K562 (cell line): ENCODE measurements around the gene HAPLN3. TPM values are rescaled to one million over a fixed set of nuclear protein-coding genes. Genes with fewer than 3 reads are reported as not detected.

ENCODE experiments used
- ATAC-seq: fragments of 200-7000 bp; cut with Tn5 transposase; 3 replicates; pipeline ENCODE4 v1.9.1; 2020; ENCODE audit warnings: moderate library complexity
- BruUV-seq: library from RNA; stranded (reverse); fragments of 400-500 nt; replicated peaks from 2 replicates; lab custom pipeline; 2021; lab: Mats Ljungman, UMichigan
- CTCF ChIA-PET: fragments of 300-600 bp; formaldehyde crosslinking; extraction: SDS; loops from one replicate; lab custom pipeline; 2021; ENCODE audit warnings: low intra/inter-chr PET ratio; lab: Yijun Ruan, JAX
- POLR2A ChIA-PET: fragments of 300-600, 350-650 bp; sonication (Branson Sonifier 250); formaldehyde crosslinking; extraction: SDS; loops from one replicate; lab custom pipeline; 2021; ENCODE audit warnings: antibody characterized with exemption, inconsistent platforms; lab: Yijun Ruan, JAX
- DNase-seq, 4 experiments: peaks; one replicate each; pipeline versions ENCODE4 v3.0.0 to v3.0.0-alpha.2; 2011 to 2018; ENCODE audit warnings: low spot score in 3 of 4, mixed read lengths in 3 of 4; ENCODE audit errors: extremely low read depth in 1 of 4
- FAIRE-seq: peaks from 2 replicates; lab custom pipeline; 2011; peaks lifted over from hg19 to GRCh38; lab: Jason Lieb, UNC
- H2AFZ ChIP-seq: 2 replicates; pipeline ENCODE4 v1.6.0; 2011; ENCODE audit warnings: low read depth, low read length, control low read depth, inconsistent platforms
- H3K27ac ChIP-seq: fragments of 200-600 bp; 3 replicates; pipeline ENCODE4 v1.8.0; 2011; ENCODE audit warnings: low read depth, mild to moderate bottlenecking, control low read depth, inconsistent platforms, low read length, moderate library complexity, mixed read lengths; ENCODE audit errors: extremely low read depth
- H3K27me3 ChIP-seq, 2 experiments: fragments of 300-600 bp in 1 of 2; 2 replicates in 1 of 2; 3 replicates in 1 of 2; pipeline versions ENCODE4 v1.6.0 to v1.8.0; 2011; ENCODE audit warnings: inconsistent platforms in 2 of 2, low read length in 2 of 2, mild to moderate bottlenecking in 1 of 2, mixed read lengths in 1 of 2, moderate library complexity in 1 of 2; ENCODE audit not compliant: control insufficient read depth in 2 of 2, insufficient read depth in 2 of 2
- H3K36me3 ChIP-seq: fragments of 300-600 bp; 3 replicates; pipeline ENCODE4 v1.8.0; 2011; ENCODE audit warnings: mild to moderate bottlenecking, low read length, inconsistent platforms; ENCODE audit not compliant: control insufficient read depth, insufficient read depth
- H3K4me1 ChIP-seq, 2 experiments: fragments of 200-600 bp in 1 of 2; replicated peaks in 1 of 2; 2 replicates in 1 of 2; 3 replicates in 1 of 2; pipeline versions ENCODE4 v1.5.1 to v1.8.0; 2011; ENCODE audit warnings: inconsistent platforms in 2 of 2, low read length in 2 of 2, mild to moderate bottlenecking in 1 of 2, mixed read lengths in 1 of 2, moderate library complexity in 1 of 2; ENCODE audit not compliant: control insufficient read depth in 2 of 2, insufficient read depth in 2 of 2
- H3K4me2 ChIP-seq: 2 replicates; pipeline ENCODE4 v1.6.1; 2011; ENCODE audit warnings: low read length, control low read depth, inconsistent platforms, mixed read lengths; ENCODE audit not compliant: insufficient read depth
- H3K4me3 ChIP-seq: fragments of 200-600 bp; sonication (generic), shearing (Covaris generic); 2 replicates; pipeline ENCODE4 v1.5.1; 2016; ENCODE audit warnings: control low read depth, inconsistent platforms
- H3K79me2 ChIP-seq: fragments of 200-600 bp; 3 replicates; pipeline ENCODE4 v1.8.0; 2011; ENCODE audit warnings: low read length, inconsistent platforms; ENCODE audit not compliant: control insufficient read depth, insufficient read depth
- H3K9ac ChIP-seq, 2 experiments: 2 replicates each; pipeline versions ENCODE4 v1.6.0 to v1.6.1; 2011; ENCODE audit warnings: low read depth in 2 of 2, low read length in 2 of 2, control low read depth in 1 of 2, inconsistent platforms in 1 of 2, mild to moderate bottlenecking in 1 of 2, mixed read lengths in 1 of 2; ENCODE audit not compliant: insufficient read depth in 1 of 2
- H3K9me1 ChIP-seq: one replicate; pipeline ENCODE4 v1.6.0; 2011; ENCODE audit warnings: inconsistent platforms, mild to moderate bottlenecking, low read length, moderate library complexity; ENCODE audit not compliant: control insufficient read depth, insufficient read depth
- H3K9me3 ChIP-seq: replicated peaks from 2 replicates; pipeline ENCODE4 v1.5.1; 2011; ENCODE audit warnings: low read depth, low read length, inconsistent platforms; ENCODE audit not compliant: control insufficient read depth, insufficient read depth
- H4K20me1 ChIP-seq: replicated peaks from 2 replicates; pipeline ENCODE4 v1.6.1; 2011; ENCODE audit warnings: low read length, inconsistent platforms, mixed read lengths; ENCODE audit not compliant: control insufficient read depth, insufficient read depth
- CEBPG ChIP-seq, 3 experiments: fragments of 200-800 bp in 1 of 3; sonication (Bioruptor generic) in 1 of 3; sonication (generic) in 1 of 3; formaldehyde crosslinking in 1 of 3; IDR thresholded peaks in 2 of 3; conservative IDR thresholded peaks in 1 of 3; 2 replicates each; pipeline versions ENCODE4 v1.6.1 to v1.8.0; 2016 to 2022; ENCODE audit warnings: missing compliant biosample characterization in 2 of 3, missing genetic modification characterization in 2 of 3, mild to moderate bottlenecking in 1 of 3, missing genetic modification reagents in 1 of 3
- KLF13 ChIP-seq: fragments of 450-650 bp; IDR thresholded peaks from 2 replicates; pipeline ENCODE4 v1.6.1; 2016; ENCODE audit warnings: missing genetic modification characterization, low read depth, mild to moderate bottlenecking, missing compliant biosample characterization, moderate library complexity, borderline replicate concordance
- NR3C1 ChIP-seq: sonication (generic); formaldehyde crosslinking; IDR thresholded peaks from 2 replicates; pipeline ENCODE4 v1.8.1; 2022; ENCODE audit warnings: missing genetic modification reagents
- SRF ChIP-seq, 2 experiments: fragments of 250-450, 450-650 bp in 1 of 2; sonication (Bioruptor Pico) in 1 of 2; sonication (generic) in 1 of 2; formaldehyde crosslinking; IDR thresholded peaks; 2 replicates each; pipeline versions ENCODE4 v1.5.0 to v1.5.1; 2020 to 2022; ENCODE audit warnings: mild to moderate bottlenecking in 1 of 2, missing genetic modification reagents in 1 of 2
- WGBS: fragments of 100-300 bp; shearing (Covaris generic); methylation state at CpG from one replicate; pipeline ENCODE4 v1.1.6; 2016; ENCODE audit warnings: low coverage, mixed read lengths; ENCODE audit not compliant: insufficient coverage; ENCODE audit errors: missing lambda C conversion rate; 5-methylcytosine and 5-hydroxymethylcytosine counted together
- in situ Hi-C: fragments of 300-500 bp; cut with MboI; formaldehyde crosslinking; loops from 4 replicates; pipeline ENCODE4 v1.15.0; 2018; ENCODE audit warnings: inconsistent platforms, mixed read lengths
- intact Hi-C: fragments of 100-400 bp; cut with micrococcal nuclease; formaldehyde crosslinking; loops from 2 replicates; pipeline ENCODE4 v1.14.2; 2022
- polyA plus RNA-seq, 8 experiments: library from polyadenylated mRNA; depleted of rRNA in 4 of 8; stranded (reverse) in 5 of 8; unstranded in 3 of 8; fragments of >200 nt; fragmentation: Nextera tagmentation in 2 of 8; fragmentation: Illumina TruSeq in 1 of 8; extraction: Ambion mirVana in 2 of 8; extraction: Trizol in 1 of 8; gene quantifications; 2 replicates each; pipeline versions ENCODE4 v1.2.1 to v1.2.3, GENCODE V29; 2011 to 2014; ENCODE audit warnings: inconsistent platforms in 1 of 8, missing spikeins in 1 of 8
- total RNA-seq, 7 experiments: library from RNA; depleted of rRNA in 6 of 7; stranded (reverse); fragments of >200 nt in 6 of 7; fragmentation: Illumina TruSeq in 2 of 7; extraction: Trizol in 2 of 7; gene quantifications; 2 replicates each; pipeline versions ENCODE4 v1.2.1 to v1.2.3, GENCODE V29; 2011 to 2021; ENCODE audit warnings: low replicate concordance in 1 of 7
- TF ChIP-seq, protein P1 (sequence below): IDR thresholded peaks from 2 replicates; pipeline ENCODE4 v1.6.1; 2011; ENCODE audit warnings: borderline replicate concordance, low read depth, mild to moderate bottlenecking, moderate library complexity, low read length; ENCODE audit not compliant: insufficient read depth, poor library complexity, severe bottlenecking
- TF ChIP-seq, protein P2 (sequence below): fragments of 250-450 bp; sonication (Bioruptor Pico); IDR thresholded peaks from 2 replicates; pipeline ENCODE4 v1.5.0; 2021; ENCODE audit warnings: mild to moderate bottlenecking, moderate library complexity

The HAPLN3 gene
- total and polyA plus RNA-seq, 9 of the 15 experiments (the other 6 are each of a cell fraction or from before 2014, with no cell fraction given): 0.04 to 2.4 (median 0.65) TPM

DNA sequence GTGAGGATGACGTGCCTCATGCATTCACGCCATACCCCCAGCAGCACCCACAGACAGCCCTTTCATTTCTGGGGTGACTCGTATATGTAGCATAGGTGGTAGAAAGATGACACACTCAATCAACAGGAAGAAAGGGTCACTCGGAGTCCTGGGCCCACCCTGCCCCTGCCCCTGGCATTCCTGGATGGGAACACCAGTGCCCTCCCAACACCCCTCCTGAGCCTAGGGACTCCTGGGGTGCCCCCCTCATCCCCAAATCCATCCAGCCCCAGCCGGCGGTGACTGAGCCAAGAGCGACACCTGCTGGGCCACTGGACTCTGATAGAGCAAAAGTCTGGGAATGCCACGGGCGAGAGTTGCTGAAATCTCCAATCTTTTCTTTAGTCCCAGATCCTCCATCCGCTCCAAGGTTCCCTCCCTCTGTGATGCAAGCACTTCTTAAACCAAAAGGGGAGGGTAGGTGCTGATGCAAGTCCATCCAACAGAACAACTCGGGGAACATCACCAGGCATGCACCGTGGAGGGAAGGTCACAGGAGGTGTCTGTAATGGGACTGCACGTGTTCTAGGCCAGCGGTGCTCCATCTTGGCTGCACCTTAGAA is 61.0 kb downstream of the HAPLN3 start (continued):
- TF ChIP-seq, protein P1, sequence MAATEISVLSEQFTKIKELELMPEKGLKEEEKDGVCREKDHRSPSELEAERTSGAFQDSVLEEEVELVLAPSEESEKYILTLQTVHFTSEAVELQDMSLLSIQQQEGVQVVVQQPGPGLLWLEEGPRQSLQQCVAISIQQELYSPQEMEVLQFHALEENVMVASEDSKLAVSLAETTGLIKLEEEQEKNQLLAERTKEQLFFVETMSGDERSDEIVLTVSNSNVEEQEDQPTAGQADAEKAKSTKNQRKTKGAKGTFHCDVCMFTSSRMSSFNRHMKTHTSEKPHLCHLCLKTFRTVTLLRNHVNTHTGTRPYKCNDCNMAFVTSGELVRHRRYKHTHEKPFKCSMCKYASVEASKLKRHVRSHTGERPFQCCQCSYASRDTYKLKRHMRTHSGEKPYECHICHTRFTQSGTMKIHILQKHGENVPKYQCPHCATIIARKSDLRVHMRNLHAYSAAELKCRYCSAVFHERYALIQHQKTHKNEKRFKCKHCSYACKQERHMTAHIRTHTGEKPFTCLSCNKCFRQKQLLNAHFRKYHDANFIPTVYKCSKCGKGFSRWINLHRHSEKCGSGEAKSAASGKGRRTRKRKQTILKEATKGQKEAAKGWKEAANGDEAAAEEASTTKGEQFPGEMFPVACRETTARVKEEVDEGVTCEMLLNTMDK: peak; percentile 4
- TF ChIP-seq, protein P2, sequence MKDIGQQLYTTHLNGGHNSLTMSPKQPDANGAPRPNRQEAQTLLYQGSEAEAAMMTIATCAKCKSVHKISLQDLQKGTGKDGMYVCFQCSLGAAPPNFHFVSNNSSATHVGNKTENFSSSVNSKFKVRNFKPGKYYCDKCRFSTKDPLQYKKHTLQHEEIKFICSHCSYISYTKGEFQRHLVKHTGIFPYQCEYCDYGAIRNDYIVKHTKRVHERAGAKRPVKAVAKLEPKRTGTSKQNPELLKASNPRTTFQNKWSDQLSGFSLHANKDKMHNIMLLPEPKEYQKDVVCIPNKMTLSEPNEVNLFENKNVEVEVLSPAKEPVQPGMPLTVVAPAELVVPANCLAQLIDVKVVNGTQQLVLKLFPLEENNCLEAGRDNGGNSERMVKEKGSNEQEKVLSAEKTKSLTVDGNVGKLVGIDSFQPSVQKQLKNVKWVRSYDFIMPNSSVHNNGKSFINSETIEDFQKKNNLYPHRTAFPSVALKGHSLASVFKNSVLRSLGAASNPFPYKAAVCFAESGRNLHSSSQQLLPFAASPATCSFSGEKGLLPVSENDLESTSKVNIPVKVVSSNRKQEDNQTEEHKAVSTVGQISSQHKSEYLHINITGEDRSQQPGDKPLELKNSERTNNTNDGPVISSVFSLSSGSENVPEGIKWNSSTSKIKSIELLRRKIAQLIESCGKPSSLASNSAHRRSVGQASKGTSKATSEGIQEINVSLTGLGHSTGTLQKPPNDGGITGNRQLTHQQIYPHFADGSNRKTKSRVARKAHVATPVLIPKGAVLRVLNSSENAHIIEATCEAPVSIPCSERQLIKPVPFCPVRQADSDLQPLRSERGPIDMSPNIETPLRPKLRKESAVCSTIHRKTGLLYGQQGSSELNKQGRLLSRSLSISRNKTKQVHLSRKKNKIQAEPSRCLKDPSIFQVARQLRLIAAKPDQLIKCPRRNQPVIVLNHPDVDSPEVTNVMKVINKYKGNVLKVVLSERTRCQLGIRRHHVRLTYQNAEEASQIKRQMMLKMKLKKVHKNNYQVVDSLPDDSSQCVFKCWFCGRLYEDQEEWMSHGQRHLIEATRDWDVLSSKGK (CRISPR knock-in tag): no peak

DNA sequence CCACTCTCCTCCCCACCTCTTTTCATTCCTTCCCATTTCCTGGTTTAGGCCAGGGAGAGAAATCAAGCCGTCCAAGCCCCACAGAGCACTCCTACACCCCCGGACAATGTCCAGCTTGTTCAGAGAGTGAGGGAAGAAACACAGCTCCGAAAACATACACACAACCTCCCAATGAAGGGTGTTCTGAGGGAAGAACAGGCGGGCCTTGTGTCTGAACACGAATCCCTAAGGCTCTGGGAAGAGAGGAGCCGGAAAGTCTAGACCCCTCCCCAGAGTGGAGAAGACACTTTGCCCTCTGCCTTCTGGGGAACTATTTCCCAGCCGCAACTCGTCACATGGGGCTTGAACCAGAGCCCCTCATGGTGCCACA is 61.6 kb downstream of the HAPLN3 start:
- peaks cover 3 to 29% of the 10 kb centered on the region in 2 experiments; a peak in 4 of 5 replicates for H3K27me3 ChIP-seq
- TF ChIP-seq KLF13 (tag): no peak
- no peak for TF ChIP-seq CEBPG (CRISPR knock-in tag; IDR thresholded peaks at IDR 0.05)
- TF ChIP-seq CEBPG (tag; conservative IDR thresholded peaks at IDR 0.05 in 1 of 2, IDR thresholded peaks at IDR 0.05 in 1 of 2): no peak
- no peak for TF ChIP-seq SRF (CRISPR knock-in tag; IDR thresholded peaks at IDR 0.05)
- TF ChIP-seq NR3C1: no peak
- no peak overlapping the region for H3K4me3 ChIP-seq
- no peaks in the 10 kb centered on the region; the same call in 1 of the 2 replicates for H4K20me1 ChIP-seq
- ChIA-PET CTCF (interaction anchor here (0.6 to 1.4 kb wide), 2 partner anchors 176 to 389 kb away, joined by 5 to 12 read pairs; no protein-coding TSS in a partner anchor), POLR2A (interaction anchor here (0.7 kb wide), 1 partner anchor 9 kb away, joined by 5 read pairs; no protein-coding TSS in a partner anchor)
- H3K27ac ChIP-seq: no peak overlapping the region
- no peak overlapping the region for H2AFZ ChIP-seq
- no peak for DNase-seq
- H3K9me1 ChIP-seq: no peaks in the 10 kb centered on the region
- ATAC-seq: no peak
- H3K36me3 ChIP-seq: no peaks in the 10 kb centered on the region
- no peaks in the 10 kb centered on the region for H3K9me3 ChIP-seq
- no peak for FAIRE-seq
- H3K9ac ChIP-seq: no peak overlapping the region
- H3K4me1 ChIP-seq: peaks cover 0 to 5% of the 10 kb centered on the region in 2 experiments; a peak in 3 of 5 replicates
- in situ Hi-C loops (no loop called here), intact Hi-C loops (loop anchor here (1.0 kb wide), 2 partner anchors 176 to 357 kb away; no protein-coding TSS in a partner anchor)
- H3K4me2 ChIP-seq: no peak overlapping the region
- 7% methylated on average over 8 of the region's 8 CpGs for WGBS
- no peaks in the 10 kb centered on the region for H3K79me2 ChIP-seq
- no TSS peak for BruUV-seq
